A375 (cell line): ENCODE measurements around the gene WDR4. TPM values are rescaled to one million over a fixed set of nuclear protein-coding genes. Genes with fewer than 3 reads are reported as not detected.

Experiments used
- total RNA-seq: library from RNA; depleted of rRNA; stranded (reverse); fragments of >200 nt; shearing (Covaris generic); gene quantifications from 2 replicates; pipeline ENCODE4 v1.2.3, GENCODE V29; 2014; rRNA removed

WDR4 gene
- total RNA-seq, result 18.8 and 20.2 TPM in 2 replicates

GRCh38 chr21:42878993-42879787 is at the start of gene WDR4:
TSS of gene WDR4 (minus strand) at chr21:42879539. CDS start at chr21:42879495, 44 bp downstream.

GRCh38 chr21:42925114-42925926 is 46.0 kb upstream of the WDR4 start, which contains the start of gene ERVH48-1:
TSS of gene ERVH48-1 (minus strand) at chr21:42925630. CDS start at chr21:42919006, 6,624 bp downstream.

GRCh38 chr21:42892931-42893755 is 13.8 kb upstream of the WDR4 start, which contains the start of gene NDUFV3:
TSS of gene NDUFV3 (plus strand) at chr21:42893309. CDS start at chr21:42893334, 25 bp downstream.

Other genes with a start within 250 kb of the WDR4 start
- 7.6 and 9.6 TPM in 2 replicates for gene PDE9A, start 225.9 kb downstream of the WDR4 start, total RNA-seq
- 39.3 and 41.5 TPM in 2 replicates for gene NDUFV3, start 13.8 kb upstream of the WDR4 start, total RNA-seq
- not detected in 2 replicates for gene ERVH48-1, start 46.1 kb upstream of the WDR4 start, total RNA-seq
- gene PKNOX1, start 95.0 kb upstream of the WDR4 start, total RNA-seq, result 19.3 and 22.7 TPM in 2 replicates
- gene CBS, start 196.3 kb upstream of the WDR4 start, total RNA-seq, result 56.7 and 60.5 TPM in 2 replicates
- 23.3 and 23.9 TPM in 2 replicates for gene U2AF1, start 228.0 kb upstream of the WDR4 start, total RNA-seq